ENCODE data around the gene SUCO. TPM values are rescaled to one million over a fixed set of nuclear protein-coding genes. Genes with fewer than 3 reads are reported as not detected.
"Not testable (repeated sequence)": the region's sequence is repeated elsewhere in the genome, so short reads cannot be mapped to it uniquely, and the experiment has no call there.

SUCO gene
- total RNA-seq, 1 experiment from 2014 or later, result 50.3 TPM

DNA sequence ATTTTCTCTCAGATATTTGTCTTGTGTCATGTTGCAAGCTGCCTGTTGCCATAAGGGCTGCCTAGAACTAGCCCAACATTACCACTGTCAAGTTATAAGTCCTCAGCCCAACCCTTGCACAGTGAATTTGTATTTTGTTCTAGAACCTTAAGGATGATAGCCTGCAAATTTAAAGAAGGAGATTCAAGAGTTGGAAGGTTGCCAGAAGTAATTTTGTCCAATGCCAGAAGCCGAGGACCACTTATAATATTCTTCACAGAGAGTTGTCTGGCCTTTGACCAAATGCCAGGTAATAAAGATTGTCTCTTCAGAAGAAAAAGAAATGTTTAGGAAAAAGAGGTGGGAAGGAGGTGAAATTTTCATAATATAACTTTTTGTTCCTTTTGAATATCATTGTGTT lies 40.5 kb upstream of the SUCO start:
- ChIA-PET POLR2A (no interaction called here), CTCF (no interaction called here)
- no peak for DNase-seq
- peaks cover 34% of the 10 kb centered on the region for H3K4me1 ChIP-seq
- no peak overlapping the region for H3K27ac Mint-ChIP-seq (ENCODE audit: unreplicated experiment)
- BruUV-seq (replicated peaks), result no TSS peak
- H3K4me3 Mint-ChIP-seq (ENCODE audit: unreplicated experiment), result no peak overlapping the region
- TF ChIP-seq, protein P1, sequence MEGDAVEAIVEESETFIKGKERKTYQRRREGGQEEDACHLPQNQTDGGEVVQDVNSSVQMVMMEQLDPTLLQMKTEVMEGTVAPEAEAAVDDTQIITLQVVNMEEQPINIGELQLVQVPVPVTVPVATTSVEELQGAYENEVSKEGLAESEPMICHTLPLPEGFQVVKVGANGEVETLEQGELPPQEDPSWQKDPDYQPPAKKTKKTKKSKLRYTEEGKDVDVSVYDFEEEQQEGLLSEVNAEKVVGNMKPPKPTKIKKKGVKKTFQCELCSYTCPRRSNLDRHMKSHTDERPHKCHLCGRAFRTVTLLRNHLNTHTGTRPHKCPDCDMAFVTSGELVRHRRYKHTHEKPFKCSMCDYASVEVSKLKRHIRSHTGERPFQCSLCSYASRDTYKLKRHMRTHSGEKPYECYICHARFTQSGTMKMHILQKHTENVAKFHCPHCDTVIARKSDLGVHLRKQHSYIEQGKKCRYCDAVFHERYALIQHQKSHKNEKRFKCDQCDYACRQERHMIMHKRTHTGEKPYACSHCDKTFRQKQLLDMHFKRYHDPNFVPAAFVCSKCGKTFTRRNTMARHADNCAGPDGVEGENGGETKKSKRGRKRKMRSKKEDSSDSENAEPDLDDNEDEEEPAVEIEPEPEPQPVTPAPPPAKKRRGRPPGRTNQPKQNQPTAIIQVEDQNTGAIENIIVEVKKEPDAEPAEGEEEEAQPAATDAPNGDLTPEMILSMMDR (IDR thresholded peaks at IDR 0.05; ENCODE audit: insufficient read depth in 1 of 2, low read depth in 1 of 2, low read length in 1 of 2, severe bottlenecking in 1 of 2, unreplicated experiment in 1 of 2), result no peak
- no peaks in the 10 kb centered on the region for H3K27me3 ChIP-seq (replicated peaks; ENCODE audit: control insufficient read depth, insufficient read depth, low read length)
- H3K27me3 Mint-ChIP-seq (ENCODE audit: insufficient read depth, unreplicated experiment), result no peaks in the 10 kb centered on the region
- no peaks in the 10 kb centered on the region for H3K9me3 ChIP-seq
- no peak overlapping the region for H3K4me3 ChIP-seq (ENCODE audit: low read depth, low read length)
- no peaks in the 10 kb centered on the region for H3K36me3 ChIP-seq (ENCODE audit: control insufficient read depth, insufficient read depth, low read length)
- H3K36me3 Mint-ChIP-seq (ENCODE audit: insufficient read depth, unreplicated experiment), result peaks cover 6% of the 10 kb centered on the region
- H3K9me3 Mint-ChIP-seq (ENCODE audit: unreplicated experiment), result no peaks in the 10 kb centered on the region
- intact Hi-C loops (cut with micrococcal nuclease; ENCODE audit: unreplicated experiment), result no loop called here
- H3K4me1 Mint-ChIP-seq (ENCODE audit: low read depth, unreplicated experiment), result peaks cover 16% of the 10 kb centered on the region

DNA sequence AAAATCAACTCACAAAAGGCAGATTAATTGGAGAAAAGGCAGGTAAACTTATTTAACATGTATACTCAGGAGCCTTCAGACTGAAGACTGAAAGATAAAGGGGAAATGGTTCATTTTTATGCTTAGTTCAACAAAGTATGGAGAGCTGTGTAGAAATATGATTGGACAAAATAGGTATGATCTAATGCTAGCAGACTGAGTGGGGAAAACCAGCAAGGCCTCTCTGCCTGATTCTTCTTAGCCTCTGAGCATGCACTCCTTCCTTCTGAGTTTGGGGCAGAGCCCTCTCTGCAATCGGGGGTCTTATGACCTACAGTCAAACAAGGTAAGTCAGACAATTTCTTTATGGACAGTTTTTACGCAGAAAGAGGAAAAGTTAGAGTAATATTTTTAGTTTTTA lies 38.8 kb upstream of the SUCO start:
- Mint-ChIP-seq H3K4me1 (ENCODE audit: low read depth, unreplicated experiment) (peaks cover 22% of the 10 kb centered on the region), H3K9me3 (ENCODE audit: unreplicated experiment) (no peaks in the 10 kb centered on the region), H3K4me3 (ENCODE audit: unreplicated experiment) (no peak overlapping the region), H3K27ac (ENCODE audit: unreplicated experiment) (no peak overlapping the region), H3K27me3 (ENCODE audit: insufficient read depth, unreplicated experiment) (no peaks in the 10 kb centered on the region), H3K36me3 (ENCODE audit: insufficient read depth, unreplicated experiment) (peaks cover 6% of the 10 kb centered on the region)
- intact Hi-C loops (cut with micrococcal nuclease; ENCODE audit: unreplicated experiment), result no loop called here
- Histone ChIP-seq H3K36me3 (ENCODE audit: control insufficient read depth, insufficient read depth, low read length) (no peaks in the 10 kb centered on the region), H3K4me1 (peaks cover 28% of the 10 kb centered on the region), H3K27me3 (replicated peaks; ENCODE audit: control insufficient read depth, insufficient read depth, low read length) (no peaks in the 10 kb centered on the region), H3K4me3 (ENCODE audit: low read depth, low read length) (no peak overlapping the region), H3K9me3 (no peaks in the 10 kb centered on the region)
- TF ChIP-seq, protein P1 (IDR thresholded peaks at IDR 0.05; ENCODE audit: insufficient read depth in 1 of 2, low read depth in 1 of 2, low read length in 1 of 2, severe bottlenecking in 1 of 2, unreplicated experiment in 1 of 2), result no peak
- ChIA-PET CTCF (no interaction called here), POLR2A (no interaction called here)
- BruUV-seq (replicated peaks), result no TSS peak
- no peak for DNase-seq

DNA sequence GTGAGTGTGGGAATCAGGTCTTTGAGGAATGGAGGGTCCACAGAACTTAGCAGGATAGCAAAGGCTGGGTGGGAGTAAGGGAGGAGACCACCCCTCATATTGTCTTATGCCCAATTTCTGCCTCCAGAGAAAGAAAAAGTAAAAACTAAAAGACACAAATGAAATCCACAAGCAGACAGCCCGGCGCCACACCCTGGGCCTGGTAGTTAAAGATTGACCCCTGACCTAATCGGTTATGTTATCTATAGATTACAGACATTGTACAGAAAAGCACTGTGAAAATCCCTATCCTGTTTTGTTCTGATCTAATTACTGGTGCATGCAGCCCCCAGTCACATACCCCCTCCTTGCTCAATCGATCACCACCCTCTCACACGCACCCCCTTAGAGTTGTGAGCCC lies 36.8 kb upstream of the SUCO start:
- H3K4me3 ChIP-seq (ENCODE audit: low read depth, low read length); DNase-seq; H3K9me3 Mint-ChIP-seq (ENCODE audit: unreplicated experiment); CTCF ChIA-PET; BruUV-seq (replicated peaks); intact Hi-C loops (cut with micrococcal nuclease; ENCODE audit: unreplicated experiment); H3K27me3 ChIP-seq (replicated peaks; ENCODE audit: control insufficient read depth, insufficient read depth, low read length); H3K9me3 ChIP-seq; H3K4me3 Mint-ChIP-seq (ENCODE audit: unreplicated experiment); H3K27me3 Mint-ChIP-seq (ENCODE audit: insufficient read depth, unreplicated experiment); H3K36me3 ChIP-seq (ENCODE audit: control insufficient read depth, insufficient read depth, low read length); H3K36me3 Mint-ChIP-seq (ENCODE audit: insufficient read depth, unreplicated experiment): not testable (repeated sequence)
- peaks cover 44% of the 10 kb centered on the region for H3K4me1 ChIP-seq
- Mint-ChIP-seq H3K4me1 (ENCODE audit: low read depth, unreplicated experiment) (peaks cover 22% of the 10 kb centered on the region), H3K27ac (ENCODE audit: unreplicated experiment) (peak overlapping the region; percentile 19)
- POLR2A ChIA-PET, result interaction anchor here (1.6 kb wide), 1 partner anchor 36 kb away, joined by 3 read pairs; no protein-coding TSS in a partner anchor

DNA sequence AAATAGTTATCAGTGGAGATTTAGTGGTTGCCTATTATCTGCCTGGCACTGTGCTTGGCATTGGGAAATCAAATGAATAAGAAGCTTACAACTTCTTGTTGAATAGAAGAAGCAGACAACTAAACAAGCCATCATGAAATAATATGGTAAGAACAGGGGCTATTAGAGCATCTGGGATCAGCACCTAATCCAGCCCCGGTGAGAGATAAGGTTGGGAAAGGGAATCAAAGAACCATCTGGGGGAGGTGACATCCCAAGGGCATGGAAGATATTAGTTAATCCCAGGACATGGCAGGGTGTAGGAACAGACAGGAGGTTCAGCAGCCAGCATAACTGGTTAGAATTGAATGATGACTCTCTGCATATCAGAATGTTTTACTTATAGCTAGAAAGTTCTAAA lies 36.3 kb upstream of the SUCO start:
- intact Hi-C loops (cut with micrococcal nuclease; ENCODE audit: unreplicated experiment), result no loop called here
- no TSS peak for BruUV-seq (replicated peaks)
- peak overlapping the region; percentile 19 for H3K27ac Mint-ChIP-seq (ENCODE audit: unreplicated experiment)

More for the DNA sequence above, 36.3 kb upstream of the SUCO start:
- no peak overlapping the region for H3K4me3 Mint-ChIP-seq (ENCODE audit: unreplicated experiment)
- DNase-seq, result no peak
- no peaks in the 10 kb centered on the region for H3K27me3 Mint-ChIP-seq (ENCODE audit: insufficient read depth, unreplicated experiment)
- Histone ChIP-seq H3K9me3 (no peaks in the 10 kb centered on the region), H3K4me1 (peaks cover 44% of the 10 kb centered on the region), H3K4me3 (ENCODE audit: low read depth, low read length) (no peak overlapping the region), H3K27me3 (replicated peaks; ENCODE audit: control insufficient read depth, insufficient read depth, low read length) (no peaks in the 10 kb centered on the region), H3K36me3 (ENCODE audit: control insufficient read depth, insufficient read depth, low read length) (no peaks in the 10 kb centered on the region)
- no peaks in the 10 kb centered on the region for H3K9me3 Mint-ChIP-seq (ENCODE audit: unreplicated experiment)
- TF ChIP-seq, protein P1 (IDR thresholded peaks at IDR 0.05; ENCODE audit: insufficient read depth in 1 of 2, low read depth in 1 of 2, low read length in 1 of 2, severe bottlenecking in 1 of 2, unreplicated experiment in 1 of 2), result no peak
- CTCF ChIA-PET, result no interaction called here
- H3K36me3 Mint-ChIP-seq (ENCODE audit: insufficient read depth, unreplicated experiment), result peaks cover 6% of the 10 kb centered on the region
- peaks cover 22% of the 10 kb centered on the region for H3K4me1 Mint-ChIP-seq (ENCODE audit: low read depth, unreplicated experiment)
- POLR2A ChIA-PET, result interaction anchor here (1.6 kb wide), 1 partner anchor 36 kb away, joined by 3 read pairs; no protein-coding TSS in a partner anchor
